Cerebellar cortex (tissue), 1 donor: ENCODE data around the gene HECTD3.
"Not testable (repeated sequence)": the region's sequence is repeated elsewhere in the genome, so short reads cannot be mapped to it uniquely, and the experiment has no call there.

Experiments used
- DNase-seq: peaks from one replicate; pipeline ENCODE4 v3.0.0-alpha.2; 2015; ENCODE audit warnings: low spot score

The HECTD3 gene

DNA sequence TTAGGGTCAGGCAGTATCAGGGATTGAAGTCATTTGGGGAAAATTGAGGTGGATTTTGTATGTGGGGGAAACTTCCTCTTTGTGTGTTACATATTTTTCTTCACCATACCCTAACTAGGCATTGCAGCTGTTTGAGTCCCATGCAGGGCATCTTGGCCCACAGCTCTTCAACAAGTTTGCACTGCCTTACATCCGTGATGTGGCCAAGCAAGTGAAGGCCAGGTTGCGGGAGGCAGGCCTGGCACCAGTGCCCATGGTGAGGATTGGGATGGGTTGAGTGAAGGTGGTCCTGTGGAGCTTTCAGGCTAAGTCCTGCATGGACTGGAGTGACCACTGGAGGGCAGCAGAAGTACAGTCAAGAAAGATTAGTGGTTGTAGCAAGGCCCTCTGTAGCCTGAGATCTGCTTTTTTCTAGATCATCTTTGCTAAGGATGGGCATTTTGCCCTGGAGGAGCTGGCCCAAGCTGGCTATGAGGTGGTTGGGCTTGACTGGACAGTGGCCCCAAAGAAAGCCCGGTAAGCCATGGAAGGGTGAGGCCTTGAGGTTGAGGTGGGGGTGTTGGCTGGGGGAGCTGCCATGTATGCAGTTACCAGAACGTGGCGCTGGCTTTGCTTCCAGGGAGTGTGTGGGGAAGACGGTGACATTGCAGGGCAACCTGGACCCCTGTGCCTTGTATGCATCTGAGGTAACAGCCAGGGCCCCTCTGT lies 3.4 kb upstream of the HECTD3 start:
- DNase-seq = peak; percentile 93

GRCh38 chr1:45013551-45014209 lies 2.6 kb upstream of the HECTD3 start:
- no peak for DNase-seq

DNA sequence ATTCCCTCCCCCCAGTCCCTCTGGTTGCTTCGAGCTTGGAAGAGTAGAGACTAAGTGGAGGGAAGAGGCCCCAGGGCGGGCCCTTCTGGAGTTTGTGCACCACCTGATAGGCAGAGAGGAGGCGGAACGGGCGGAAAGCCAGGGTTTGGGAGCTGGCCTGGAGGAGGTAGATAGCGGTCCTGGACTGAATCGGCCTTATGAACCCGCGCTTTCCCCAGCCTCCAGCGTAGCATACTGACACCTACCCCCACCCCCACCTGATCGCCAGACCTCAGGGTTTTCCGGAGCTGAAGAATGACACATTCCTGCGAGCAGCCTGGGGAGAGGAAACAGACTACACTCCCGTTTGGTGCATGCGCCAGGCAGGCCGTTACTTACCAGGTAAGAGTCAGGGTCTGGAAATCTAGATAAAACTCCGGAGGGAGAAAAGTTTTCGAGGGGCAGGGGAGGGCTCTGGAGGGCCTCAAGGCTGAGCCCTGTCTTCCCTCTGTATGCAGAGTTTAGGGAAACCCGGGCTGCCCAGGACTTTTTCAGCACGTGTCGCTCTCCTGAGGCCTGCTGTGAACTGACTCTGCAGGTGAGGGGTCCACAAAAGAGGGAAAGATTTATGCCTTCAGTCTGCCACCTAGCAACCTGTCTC lies 1.6 kb upstream of the HECTD3 start:
- DNase-seq = peak; percentile 82

DNA sequence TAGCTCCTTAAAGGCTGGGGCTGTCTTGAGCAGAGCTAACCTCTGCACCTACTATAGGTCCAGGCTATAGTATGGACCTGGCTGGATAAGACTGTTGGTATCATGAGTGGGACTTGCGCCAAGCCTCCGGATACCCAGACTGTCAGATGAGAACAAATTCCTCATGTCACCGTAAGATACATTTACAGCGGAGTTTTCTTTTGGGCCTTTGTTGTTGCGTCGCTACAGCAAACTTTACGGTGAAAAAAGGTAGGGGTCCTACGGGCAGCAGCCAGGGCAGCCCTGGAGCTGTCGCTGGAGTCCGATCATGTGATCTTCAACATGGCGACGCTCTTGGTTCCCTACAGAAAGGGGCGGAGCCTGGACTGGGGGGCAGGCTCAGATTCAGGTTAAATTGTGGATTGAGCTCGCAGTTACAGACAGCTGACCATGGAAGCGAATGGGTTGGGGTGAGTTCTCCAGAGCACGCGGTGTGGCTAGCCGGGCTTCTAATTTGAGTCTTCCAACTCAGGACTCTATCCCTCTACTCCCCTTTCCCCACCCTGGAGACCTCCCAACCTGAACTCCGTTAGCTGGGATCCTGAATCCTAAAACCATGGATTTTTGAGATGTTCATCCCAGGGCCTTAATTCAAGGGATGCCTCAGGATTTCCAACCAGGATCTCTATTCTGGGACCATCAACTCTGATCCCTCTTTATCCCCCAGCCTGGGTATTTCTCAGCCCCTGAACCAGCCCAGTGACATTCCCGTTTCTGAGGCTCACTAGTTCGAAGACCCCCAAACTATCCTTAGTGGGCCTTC lies 914 bp upstream of the HECTD3 start, which contains the start of gene UROD:
TSS of gene UROD (plus strand) at position 418 of the 802 bp plus-strand sequence. CDS start at position 430, 12 bp downstream.
- DNase-seq = peak; percentile 98

- peak; percentile 17 for DNase-seq
Observed at GRCh38 chr1:45009956-45010854, 919 bp downstream of the HECTD3 start.

DNA sequence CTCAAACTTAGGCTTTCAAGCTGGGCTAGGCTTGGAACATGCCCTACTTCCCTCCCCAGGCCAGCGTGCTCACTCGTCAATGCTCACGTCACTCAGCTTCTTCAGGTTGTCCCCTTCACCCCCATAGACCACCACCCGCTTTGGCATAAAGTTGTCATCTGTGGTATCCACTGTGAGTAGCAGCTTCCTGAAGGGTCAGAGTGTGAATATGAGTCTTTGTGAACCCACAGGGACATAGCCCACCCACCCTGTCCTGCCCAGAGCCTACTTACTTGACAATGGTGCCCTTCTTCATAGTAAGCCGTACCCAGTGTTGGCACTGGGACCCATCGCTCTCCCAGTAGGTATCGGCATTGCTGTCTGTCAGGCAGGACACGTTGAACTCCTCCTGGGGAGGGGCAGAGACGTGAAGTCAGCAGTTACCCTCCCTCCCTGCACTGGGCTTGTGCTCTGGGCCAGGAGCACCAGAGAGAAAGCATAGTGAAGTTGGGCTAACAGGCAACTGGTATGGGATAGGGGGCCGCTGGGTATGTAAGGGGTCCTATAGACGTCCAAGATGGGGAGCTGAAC lies 1.7 kb downstream of the HECTD3 start:
- no peak for DNase-seq

GRCh38 chr1:45008516-45008915 lies 2.6 kb downstream of the HECTD3 start:
- no peak for DNase-seq

GRCh38 chr1:45008076-45008475 lies 3.0 kb downstream of the HECTD3 start:
- DNase-seq = no peak

GRCh38 chr1:45007311-45007710 lies 3.8 kb downstream of the HECTD3 start:
- no peak for DNase-seq

DNA sequence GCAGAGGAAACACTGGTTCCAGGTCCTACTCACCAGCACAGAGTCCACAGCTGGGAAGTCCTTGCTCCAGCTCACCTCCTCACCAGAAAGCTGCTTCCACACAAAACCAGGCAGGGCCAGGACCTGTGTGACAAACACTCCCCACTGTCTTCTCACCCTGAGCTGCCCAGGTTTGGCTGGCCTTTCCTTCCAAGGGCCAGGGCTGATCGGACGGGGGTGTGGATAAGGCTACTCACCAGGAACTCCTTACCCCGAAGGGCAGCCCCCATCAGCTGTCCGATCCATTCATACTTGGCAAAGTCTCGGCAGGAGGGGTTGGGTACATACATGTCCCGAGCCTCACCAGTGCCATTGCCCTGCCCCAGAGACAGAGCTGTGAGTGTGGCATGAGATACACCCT lies 5.4 kb downstream of the HECTD3 start:
- DNase-seq = no peak

GRCh38 chr1:45004281-45004920 lies 6.7 kb downstream of the HECTD3 start:
- DNase-seq = no peak

DNA sequence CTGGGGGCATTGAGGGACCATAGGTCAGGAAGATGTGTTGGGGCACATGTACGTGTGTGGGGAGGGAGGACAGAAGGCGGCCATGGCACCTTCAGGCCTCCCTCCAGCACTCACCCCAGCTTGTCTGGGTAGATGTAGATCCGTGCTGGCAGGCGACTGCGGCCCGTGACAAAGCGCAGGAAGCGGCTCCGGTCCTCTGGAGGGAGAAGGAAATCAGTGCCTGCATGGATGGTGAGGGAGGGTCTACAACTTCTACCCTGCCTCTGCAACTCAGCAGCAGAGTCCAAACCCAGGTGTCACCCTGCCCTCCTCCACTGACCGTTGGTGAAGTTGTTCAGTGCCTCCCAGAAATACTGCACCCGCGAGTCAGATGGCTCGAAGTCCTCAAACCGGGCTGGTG lies 7.4 kb downstream of the HECTD3 start:
- DNase-seq = no peak

- DNase-seq = no peak
Observed at GRCh38 chr1:45002650-45003645, 8.2 kb downstream of the HECTD3 start.

GRCh38 chr1:45001576-45001975 lies 9.5 kb downstream of the HECTD3 start:
- DNase-seq = not testable (repeated sequence)

- DNase-seq = no peak
Observed at GRCh38 chr1:45001011-45001481, 10.1 kb downstream of the HECTD3 start.

GRCh38 chr1:44999232-44999631 lies 11.9 kb downstream of the HECTD3 start:
- DNase-seq = no peak

GRCh38 chr1:44995467-44996238 lies 15.5 kb downstream of the HECTD3 start:
- no peak for DNase-seq

DNA sequence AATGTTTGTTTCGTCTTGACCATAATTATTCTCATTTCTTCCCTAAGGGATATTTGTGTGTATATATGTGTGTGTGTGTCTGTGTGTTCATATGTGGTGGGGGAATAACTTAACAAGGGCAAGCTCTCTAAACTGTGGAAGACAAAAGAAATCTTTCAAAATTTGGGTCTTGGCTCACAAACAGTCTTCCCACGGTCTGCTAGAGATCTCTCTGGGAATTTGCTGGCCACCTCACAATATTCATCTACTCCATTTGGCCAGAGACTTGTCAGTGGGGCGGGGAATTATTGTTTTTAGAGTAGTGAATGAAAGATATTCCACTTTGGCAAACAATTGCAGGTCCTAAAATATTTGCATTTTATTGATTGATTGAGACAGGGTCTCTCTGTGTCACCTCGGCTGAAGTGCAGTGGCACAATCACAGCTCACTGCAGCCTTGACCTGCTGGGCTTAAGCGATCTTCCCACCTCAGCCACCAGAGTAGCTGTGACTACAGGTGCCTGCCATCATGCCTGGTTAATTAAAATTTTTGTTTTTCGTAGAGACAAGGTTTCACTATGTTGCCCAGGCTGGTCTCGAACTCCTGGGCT lies 16.7 kb downstream of the HECTD3 start:
- DNase-seq = no peak
